GM20000 (cell line): ENCODE results near the gene FAM227A.
"Not testable (repeated sequence)": the region's sequence is repeated elsewhere in the genome, so short reads cannot be mapped to it uniquely, and the experiment has no call there.

Experiments
- DNase-seq: peaks from one replicate; pipeline ENCODE4 v3.0.0; 2012; ENCODE audit warnings: low spot score
- TF ChIP-seq, protein P1 (sequence below): IDR thresholded peaks from 2 replicates; pipeline ENCODE4 v1.5.1; 2012; ENCODE audit warnings: mild to moderate bottlenecking, control low read depth; ENCODE audit errors: extremely low read depth, missing control alignments

Gene FAM227A

DNA sequence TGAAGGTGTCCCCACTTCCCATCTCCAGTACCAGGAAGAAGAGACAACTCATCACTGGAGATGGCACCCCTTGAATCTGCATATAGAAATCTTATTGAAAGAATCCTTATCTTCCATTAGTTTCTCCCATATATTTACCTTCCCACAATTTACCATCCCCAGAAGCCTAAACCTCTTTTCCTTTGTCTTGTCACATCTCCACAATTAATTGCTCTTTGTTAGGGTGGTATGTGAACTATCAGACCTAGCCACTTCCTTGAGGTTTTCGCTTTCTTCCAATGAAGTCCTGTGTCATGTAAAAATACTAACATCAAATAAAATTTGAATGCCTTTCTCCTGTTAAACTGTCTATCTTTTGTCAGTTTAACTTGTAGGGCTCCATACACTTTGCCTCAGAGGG is 37.9 kb downstream of the FAM227A start:
- TF ChIP-seq, protein P1, sequence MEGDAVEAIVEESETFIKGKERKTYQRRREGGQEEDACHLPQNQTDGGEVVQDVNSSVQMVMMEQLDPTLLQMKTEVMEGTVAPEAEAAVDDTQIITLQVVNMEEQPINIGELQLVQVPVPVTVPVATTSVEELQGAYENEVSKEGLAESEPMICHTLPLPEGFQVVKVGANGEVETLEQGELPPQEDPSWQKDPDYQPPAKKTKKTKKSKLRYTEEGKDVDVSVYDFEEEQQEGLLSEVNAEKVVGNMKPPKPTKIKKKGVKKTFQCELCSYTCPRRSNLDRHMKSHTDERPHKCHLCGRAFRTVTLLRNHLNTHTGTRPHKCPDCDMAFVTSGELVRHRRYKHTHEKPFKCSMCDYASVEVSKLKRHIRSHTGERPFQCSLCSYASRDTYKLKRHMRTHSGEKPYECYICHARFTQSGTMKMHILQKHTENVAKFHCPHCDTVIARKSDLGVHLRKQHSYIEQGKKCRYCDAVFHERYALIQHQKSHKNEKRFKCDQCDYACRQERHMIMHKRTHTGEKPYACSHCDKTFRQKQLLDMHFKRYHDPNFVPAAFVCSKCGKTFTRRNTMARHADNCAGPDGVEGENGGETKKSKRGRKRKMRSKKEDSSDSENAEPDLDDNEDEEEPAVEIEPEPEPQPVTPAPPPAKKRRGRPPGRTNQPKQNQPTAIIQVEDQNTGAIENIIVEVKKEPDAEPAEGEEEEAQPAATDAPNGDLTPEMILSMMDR, result no peak
- DNase-seq, result no peak

DNA sequence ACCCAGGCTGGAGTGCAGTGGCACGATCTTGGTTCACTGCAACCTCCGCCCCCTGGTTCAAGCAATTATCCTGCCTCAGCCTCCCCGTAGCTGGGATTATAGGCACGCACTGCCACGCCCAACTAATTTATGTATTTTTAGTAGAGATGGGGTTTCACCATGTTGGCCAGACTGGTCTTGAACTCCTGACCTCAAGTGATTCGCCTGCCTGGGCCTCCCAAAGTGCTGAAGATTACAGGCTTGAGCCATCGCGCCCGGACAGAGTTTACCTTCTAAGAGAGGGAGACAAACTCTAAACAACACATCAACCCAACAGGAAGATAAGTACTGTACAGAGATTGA is 41.2 kb downstream of the FAM227A start:
- not testable (repeated sequence) for DNase-seq

DNA sequence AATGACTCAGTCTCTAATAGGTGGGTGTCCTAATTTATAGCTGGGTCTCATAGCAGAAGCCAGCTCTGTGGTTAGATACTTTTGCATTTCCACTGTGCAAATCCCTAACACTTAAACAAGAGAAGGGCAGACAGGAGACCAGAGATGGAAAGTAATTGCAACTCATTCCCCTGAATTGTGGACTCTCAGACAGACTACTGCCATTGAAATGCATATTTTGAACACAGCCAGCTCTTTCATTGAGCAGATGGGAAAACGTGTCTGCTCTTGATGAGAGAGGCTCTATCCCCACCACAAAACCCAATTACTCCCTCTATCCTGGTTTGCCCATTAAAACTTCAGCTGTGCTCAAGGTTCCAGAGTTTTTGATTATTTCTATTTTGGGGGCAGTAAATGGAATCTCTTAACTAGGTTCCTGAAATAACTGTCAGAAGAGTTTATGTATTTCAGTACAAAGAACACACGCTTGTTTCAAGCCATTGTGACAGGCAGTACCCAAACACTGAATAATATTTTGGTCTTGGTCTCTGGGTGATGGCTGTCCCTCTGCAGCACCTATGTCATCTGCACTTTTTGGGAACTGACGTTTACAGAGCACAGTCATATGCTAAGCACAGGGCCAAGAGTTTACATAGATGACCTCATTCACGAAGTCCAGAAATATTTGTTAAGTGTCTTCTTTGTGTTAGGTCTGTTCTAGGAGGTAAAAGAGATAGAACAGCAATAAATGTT is 41.7 kb downstream of the FAM227A start:
- DNase-seq, result no peak

DNA sequence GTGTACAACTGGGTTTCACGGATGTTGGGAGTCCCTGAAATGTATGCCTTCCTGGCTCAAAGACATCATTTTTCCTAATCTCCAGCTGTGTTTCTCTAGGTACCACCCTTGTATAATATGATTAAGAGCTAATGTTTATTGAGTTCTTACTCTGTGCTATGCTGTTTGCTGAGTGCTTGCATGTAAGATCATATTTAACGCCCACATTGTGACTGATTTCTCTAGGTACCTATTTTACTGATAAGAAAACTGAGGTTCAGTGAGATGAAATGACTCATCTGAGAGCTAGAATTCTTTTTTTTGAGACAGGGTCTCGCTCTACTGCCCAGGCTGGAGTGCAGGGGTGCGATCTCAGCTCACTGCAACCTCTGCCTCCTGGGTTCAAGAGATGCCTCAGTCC is 42.6 kb downstream of the FAM227A start:
- no peak for DNase-seq
- TF ChIP-seq, protein P1, result no peak

More for the DNA sequence above, 41.7 kb downstream of the FAM227A start:
- TF ChIP-seq, protein P1, result no peak

DNA sequence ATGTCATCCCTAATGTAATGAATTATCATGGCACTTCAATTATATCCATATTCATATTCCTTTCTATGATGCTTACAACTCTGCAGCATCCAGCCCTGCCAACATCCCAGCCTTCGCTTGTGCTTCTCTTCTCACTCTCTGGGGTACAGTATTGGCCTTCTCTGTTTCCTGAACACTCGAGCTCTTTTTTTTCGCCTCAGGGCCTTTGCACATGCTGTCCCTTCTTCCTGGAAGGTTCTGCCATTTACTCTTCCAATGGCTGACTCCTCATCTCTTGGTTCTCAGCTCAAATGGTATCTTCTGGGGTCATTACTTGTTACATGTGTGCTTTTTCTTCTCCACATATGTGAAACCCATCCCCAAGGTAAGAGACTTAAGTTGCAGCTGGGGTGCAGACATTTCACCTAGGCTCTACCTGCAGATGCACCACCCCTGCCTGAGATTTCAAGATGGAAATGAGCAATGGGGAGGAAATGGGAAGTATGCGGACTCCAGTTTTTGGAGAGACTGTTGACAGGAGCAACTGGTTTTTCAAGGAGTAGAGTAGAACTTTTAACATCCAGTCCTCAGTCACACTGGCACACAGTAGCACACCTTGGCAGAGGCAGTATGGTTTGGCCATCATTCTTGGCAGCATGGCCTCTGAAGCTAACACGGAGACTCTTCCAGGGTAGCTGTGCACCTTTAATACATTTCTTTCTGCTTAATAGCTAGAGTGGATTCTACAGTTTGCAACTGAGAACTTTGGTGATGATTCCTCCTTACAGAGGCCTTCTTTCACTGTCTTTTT is 43.8 kb downstream of the FAM227A start:
- TF ChIP-seq, protein P1, result no peak
- DNase-seq, result no peak

DNA sequence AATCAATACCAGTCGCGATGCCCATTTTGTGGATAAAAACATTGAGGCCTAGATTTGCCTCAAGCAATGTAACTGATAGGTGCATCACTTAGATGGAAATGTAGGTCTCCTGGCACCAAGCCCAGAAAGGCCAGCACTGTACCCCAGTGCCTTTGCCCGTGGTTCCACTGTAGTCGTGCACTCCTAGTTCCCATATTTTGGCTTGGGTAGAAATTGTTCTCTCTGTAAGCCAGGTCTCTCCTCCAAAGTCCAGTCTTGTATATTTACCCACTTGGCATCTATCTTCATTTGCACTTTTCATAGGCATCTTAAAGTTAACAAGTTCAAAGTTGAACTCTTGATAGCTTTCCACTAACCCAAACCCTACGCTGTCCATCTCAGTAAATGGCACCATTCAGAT is 44.6 kb downstream of the FAM227A start:
- DNase-seq, result no peak
- TF ChIP-seq, protein P1, result no peak

DNA sequence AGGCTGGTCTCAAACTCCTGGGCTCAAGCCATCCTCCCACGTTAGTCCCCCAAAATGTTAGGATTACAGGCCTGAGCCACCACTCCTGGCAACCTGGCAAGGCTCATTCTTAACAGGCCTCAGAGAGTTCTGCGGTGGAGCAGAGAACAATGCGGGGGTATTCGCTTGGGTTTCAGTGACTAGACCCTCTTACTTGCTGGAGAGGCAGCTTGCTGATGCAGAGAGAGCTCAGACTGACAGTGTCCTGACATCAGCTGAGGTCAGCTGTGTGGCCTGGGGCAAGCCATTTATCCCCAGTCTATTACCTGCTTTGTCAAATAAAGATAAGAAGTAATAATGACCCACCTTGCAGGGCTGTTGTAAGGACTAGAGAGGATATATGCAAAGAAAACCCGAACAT is 46.0 kb downstream of the FAM227A start:
- TF ChIP-seq, protein P1, result no peak
- no peak for DNase-seq
